Fibroblast of lung (primary cell): ENCODE data around the gene PLAGL1. TPM values are rescaled to one million over a fixed set of nuclear protein-coding genes. Genes with fewer than 3 reads are reported as not detected.
A peak's percentile ranks its signal among the peaks of the same experiment; 100 is the strongest.
"Not testable (repeated sequence)": the region's sequence is repeated elsewhere in the genome, so short reads cannot be mapped to it uniquely, and the experiment has no call there.

Experiments used
- DNase-seq, 2 donors: peaks; one replicate each; pipeline versions ENCODE4 v3.0.0 to v3.0.0-alpha.2; 2010; ENCODE audit warnings: low read depth in 2 of 2
- H2AFZ ChIP-seq: 2 replicates; pipeline ENCODE4 v1.5.1; 2012; ENCODE audit warnings: low read length, control low read depth, inconsistent platforms
- H3K27ac ChIP-seq: 2 replicates; pipeline ENCODE4 v1.5.1; 2011; ENCODE audit warnings: low read length, control low read depth; ENCODE audit not compliant: insufficient read depth
- H3K27me3 ChIP-seq: 2 replicates; pipeline ENCODE4 v1.5.1; 2011; ENCODE audit warnings: mild to moderate bottlenecking, low read length; ENCODE audit not compliant: control insufficient read depth, insufficient read depth
- H3K36me3 ChIP-seq: 2 replicates; pipeline ENCODE4 v1.5.1; 2011; ENCODE audit warnings: low read length; ENCODE audit not compliant: control insufficient read depth, insufficient read depth
- H3K4me1 ChIP-seq: 2 replicates; pipeline ENCODE4 v1.5.1; 2011; ENCODE audit warnings: low read length; ENCODE audit not compliant: control insufficient read depth, insufficient read depth; ENCODE audit errors: extremely low read depth
- H3K4me2 ChIP-seq: 2 replicates; pipeline ENCODE4 v1.5.1; 2011; ENCODE audit warnings: low read length, control low read depth; ENCODE audit not compliant: insufficient read depth; ENCODE audit errors: extremely low read depth
- H3K4me3 ChIP-seq, 4 experiments: fragments of 200-600 bp in 1 of 4; sonication (generic) in 1 of 4; replicated peaks in 1 of 4; 2 replicates each; pipeline ENCODE4 v1.5.1; 2011 to 2016; ENCODE audit warnings: low read length in 4 of 4, low read depth in 3 of 4, mild to moderate bottlenecking in 3 of 4, control low read depth in 2 of 4, inconsistent platforms in 1 of 4, mixed read lengths in 1 of 4; ENCODE audit not compliant: insufficient read depth in 1 of 4; ENCODE audit errors: control extremely low read depth in 1 of 4
- H3K79me2 ChIP-seq: 2 replicates; pipeline ENCODE4 v1.5.1; 2012; ENCODE audit warnings: mild to moderate bottlenecking, low read length, inconsistent platforms; ENCODE audit not compliant: control insufficient read depth, insufficient read depth
- H3K9ac ChIP-seq: 2 replicates; pipeline ENCODE4 v1.5.1; 2011; ENCODE audit warnings: mild to moderate bottlenecking, low read length, control low read depth; ENCODE audit not compliant: insufficient read depth
- H3K9me3 ChIP-seq: 2 replicates; pipeline ENCODE4 v1.5.1; 2012; ENCODE audit warnings: low read depth, low read length; ENCODE audit not compliant: control insufficient read depth, insufficient read depth
- H4K20me1 ChIP-seq: 2 replicates; pipeline ENCODE4 v1.5.1; 2011; ENCODE audit warnings: low read length; ENCODE audit not compliant: control insufficient read depth, insufficient read depth; ENCODE audit errors: extremely low read depth
- EZH2 ChIP-seq: IDR thresholded peaks from 2 replicates; pipeline ENCODE4 v1.5.1; 2012; ENCODE audit warnings: low read length, control low read depth, mild to moderate bottlenecking; ENCODE audit errors: missing control alignments
- polyA plus RNA-seq, 2 donors: library from polyadenylated mRNA; depleted of rRNA in 1 of 2; stranded (reverse) in 1 of 2; unstranded in 1 of 2; fragments of >200 nt; gene quantifications; 2 replicates each; pipeline ENCODE4 v1.2.1, GENCODE V29; 2011 to 2012; ENCODE audit warnings: missing spikeins in 1 of 2
- total RNA-seq: library from RNA; depleted of rRNA; stranded (reverse); fragments of >200 nt; gene quantifications from 2 replicates; pipeline ENCODE4 v1.2.1, GENCODE V29; 2014
- TF ChIP-seq, protein P1 (sequence below), 2 donors: IDR thresholded peaks in 1 of 2; conservative IDR thresholded peaks in 1 of 2; 1 replicate in 1 of 2; 2 replicates in 1 of 2; pipeline ENCODE4 v1.5.1; 2011 to 2012; ENCODE audit warnings: low read length in 2 of 2, control low read depth in 1 of 2, inconsistent platforms in 1 of 2, low read depth in 1 of 2, mild to moderate bottlenecking in 1 of 2

Gene PLAGL1
- total and polyA plus RNA-seq, 2 donors (not counting 1 experiment from before 2014, with no cell fraction given) = 11.4 to 24.2 TPM

- Histone ChIP-seq H3K27ac (no peak overlapping the region), H3K4me3 (no peak overlapping the region), H3K4me2 (no peak overlapping the region), H3K9me3 (no peaks in the 10 kb centered on the region), H3K79me2 (no peaks in the 10 kb centered on the region), H3K36me3 (no peaks in the 10 kb centered on the region), H2AFZ (no peak overlapping the region), H3K9ac (no peak overlapping the region), H3K27me3 (no peaks in the 10 kb centered on the region), H3K4me1 (no peaks in the 10 kb centered on the region), H4K20me1 (no peaks in the 10 kb centered on the region)
- TF ChIP-seq, protein P1, sequence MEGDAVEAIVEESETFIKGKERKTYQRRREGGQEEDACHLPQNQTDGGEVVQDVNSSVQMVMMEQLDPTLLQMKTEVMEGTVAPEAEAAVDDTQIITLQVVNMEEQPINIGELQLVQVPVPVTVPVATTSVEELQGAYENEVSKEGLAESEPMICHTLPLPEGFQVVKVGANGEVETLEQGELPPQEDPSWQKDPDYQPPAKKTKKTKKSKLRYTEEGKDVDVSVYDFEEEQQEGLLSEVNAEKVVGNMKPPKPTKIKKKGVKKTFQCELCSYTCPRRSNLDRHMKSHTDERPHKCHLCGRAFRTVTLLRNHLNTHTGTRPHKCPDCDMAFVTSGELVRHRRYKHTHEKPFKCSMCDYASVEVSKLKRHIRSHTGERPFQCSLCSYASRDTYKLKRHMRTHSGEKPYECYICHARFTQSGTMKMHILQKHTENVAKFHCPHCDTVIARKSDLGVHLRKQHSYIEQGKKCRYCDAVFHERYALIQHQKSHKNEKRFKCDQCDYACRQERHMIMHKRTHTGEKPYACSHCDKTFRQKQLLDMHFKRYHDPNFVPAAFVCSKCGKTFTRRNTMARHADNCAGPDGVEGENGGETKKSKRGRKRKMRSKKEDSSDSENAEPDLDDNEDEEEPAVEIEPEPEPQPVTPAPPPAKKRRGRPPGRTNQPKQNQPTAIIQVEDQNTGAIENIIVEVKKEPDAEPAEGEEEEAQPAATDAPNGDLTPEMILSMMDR (conservative IDR thresholded peaks at IDR 0.05 in 1 of 2, IDR thresholded peaks at IDR 0.05 in 1 of 2; ENCODE audit: low read depth in 1 of 2, low read length in 2 of 2) = peak; percentile 93 to 97
- TF ChIP-seq EZH2 = no peak
- DNase-seq = peak; percentile 60 to 83
Observed at GRCh38 chr6:144013486-144013909, 5.4 kb upstream of the PLAGL1 start.

GRCh38 chr6:144012534-144012933, 4.5 kb upstream of the PLAGL1 start:
- H3K79me2 ChIP-seq = no peaks in the 10 kb centered on the region
- H3K9ac ChIP-seq = no peak overlapping the region
- H2AFZ ChIP-seq = no peak overlapping the region
- TF ChIP-seq, protein P1 (conservative IDR thresholded peaks at IDR 0.05 in 1 of 2, IDR thresholded peaks at IDR 0.05 in 1 of 2; ENCODE audit: low read depth in 1 of 2, low read length in 2 of 2) = no peak
- TF ChIP-seq EZH2 = no peak
- no peak overlapping the region for H3K27ac ChIP-seq
- H3K27me3 ChIP-seq = no peaks in the 10 kb centered on the region
- no peaks in the 10 kb centered on the region for H4K20me1 ChIP-seq
- no peaks in the 10 kb centered on the region for H3K4me1 ChIP-seq
- no peak overlapping the region for H3K4me3 ChIP-seq
- H3K36me3 ChIP-seq = no peaks in the 10 kb centered on the region
- peak in 1 of 2 donors; percentile 51 for DNase-seq
- H3K9me3 ChIP-seq = no peaks in the 10 kb centered on the region
- H3K4me2 ChIP-seq = no peak overlapping the region

- not testable (repeated sequence) for H3K36me3 ChIP-seq, H3K9me3 ChIP-seq
Observed at GRCh38 chr6:144009628-144010027, 1.6 kb upstream of the PLAGL1 start.

More at GRCh38 chr6:144009628-144010027, 1.6 kb upstream of the PLAGL1 start:
- H3K9ac ChIP-seq, H3K4me2 ChIP-seq, H3K27me3 ChIP-seq, H3K4me1 ChIP-seq, H2AFZ ChIP-seq, H3K4me3 ChIP-seq, H4K20me1 ChIP-seq, H3K27ac ChIP-seq, H3K79me2 ChIP-seq, DNase-seq: not testable (repeated sequence)
